GM12878 (cell line): ENCODE results near the gene TRUB1. TPM values are rescaled to one million over a fixed set of nuclear protein-coding genes. Genes with fewer than 3 reads are reported as not detected.

ENCODE experiments used
- ATAC-seq: fragments of 200-7000 bp; cut with Tn5 transposase; 3 replicates; pipeline ENCODE4 v1.9.1; 2020; ENCODE audit warnings: mild to moderate bottlenecking, moderate library complexity
- BruUV-seq: library from RNA; stranded (reverse); fragments of 400-500 nt; replicated peaks from 2 replicates; lab custom pipeline; 2021; lab: Mats Ljungman, UMichigan
- CTCF ChIA-PET: fragments of 300-600 bp; sonication (Branson Sonifier 250); formaldehyde crosslinking; extraction: SDS; loops from one replicate; lab custom pipeline; 2021; ENCODE audit warnings: inconsistent platforms; lab: Yijun Ruan, JAX
- POLR2A ChIA-PET: fragments of 350-600 bp; formaldehyde crosslinking; extraction: SDS; loops from one replicate; lab custom pipeline; 2021; ENCODE audit warnings: inconsistent platforms; lab: Charles Lee
- RAD21 ChIA-PET: fragments of 300-600 bp; sonication (Branson Sonifier 250); formaldehyde crosslinking; loops from one replicate; lab custom pipeline; 2023; ENCODE audit warnings: antibody characterized with exemption; ENCODE audit not compliant: unreplicated experiment; lab: Charles Lee
- SMC1A ChIA-PET: fragments of 300-600 bp; sonication (Branson Sonifier 250); formaldehyde crosslinking; loops from one replicate; lab custom pipeline; 2023; ENCODE audit not compliant: unreplicated experiment, uncharacterized antibody; lab: Charles Lee
- DNase-seq: peaks from one replicate; pipeline ENCODE4 v3.0.0-alpha.2; 2011; ENCODE audit warnings: low read depth, low spot score
- FAIRE-seq: peaks from 3 replicates; lab custom pipeline; 2011; peaks lifted over from hg19 to GRCh38; lab: Jason Lieb, UNC
- H2AFZ ChIP-seq: 2 replicates; pipeline ENCODE4 v1.6.0; 2011; ENCODE audit warnings: low read depth, low read length, control low read depth; ENCODE audit not compliant: control insufficient read depth
- H3K27ac ChIP-seq: 2 replicates; pipeline ENCODE4 v1.5.1; 2011; ENCODE audit warnings: control low read depth; ENCODE audit not compliant: control insufficient read depth, insufficient read depth
- H3K27me3 ChIP-seq, 2 experiments: replicated peaks in 1 of 2; 2 replicates each; pipeline versions ENCODE4 v1.6.0 to v1.6.1; 2011; ENCODE audit warnings: low read length in 1 of 2; ENCODE audit not compliant: control insufficient read depth in 2 of 2, insufficient read depth in 2 of 2
- H3K36me3 ChIP-seq, 2 experiments: 2 replicates each; pipeline ENCODE4 v1.5.1; 2011; ENCODE audit warnings: low read length in 1 of 2; ENCODE audit not compliant: control insufficient read depth in 2 of 2, insufficient read depth in 2 of 2
- H3K4me1 ChIP-seq: 2 replicates; pipeline ENCODE4 v1.6.1; 2011; ENCODE audit warnings: mild to moderate bottlenecking, low read length, moderate library complexity, mixed read lengths; ENCODE audit not compliant: control insufficient read depth, insufficient read depth
- H3K4me2 ChIP-seq: 2 replicates; pipeline ENCODE4 v1.6.0; 2011; ENCODE audit warnings: control low read depth; ENCODE audit not compliant: control insufficient read depth, insufficient read depth
- H3K4me3 ChIP-seq: fragments of 200-600 bp; sonication (generic); 2 replicates; pipeline ENCODE4 v1.5.1; 2016
- H3K79me2 ChIP-seq: 2 replicates; pipeline ENCODE4 v1.6.0; 2011; ENCODE audit warnings: low read length; ENCODE audit not compliant: control insufficient read depth, insufficient read depth
- H3K9ac ChIP-seq: 2 replicates; pipeline ENCODE4 v1.8.0; 2011; ENCODE audit warnings: low read length, control low read depth, mixed read lengths; ENCODE audit not compliant: control insufficient read depth, insufficient read depth
- H3K9me3 ChIP-seq: replicated peaks from 3 replicates; pipeline ENCODE4 v1.5.1; 2011; ENCODE audit warnings: mild to moderate bottlenecking, low read length; ENCODE audit not compliant: control insufficient read depth, insufficient read depth
- H4K20me1 ChIP-seq: 2 replicates; pipeline ENCODE4 v1.6.0; 2011; ENCODE audit not compliant: control insufficient read depth, insufficient read depth
- ATF7 ChIP-seq: fragments of 450-650 bp; IDR thresholded peaks from 2 replicates; pipeline ENCODE4 v1.6.1; 2016; ENCODE audit warnings: low read depth, mild to moderate bottlenecking
- EGR1 ChIP-seq, 2 experiments: IDR thresholded peaks; 1 replicate in 1 of 2; 2 replicates in 1 of 2; pipeline ENCODE4 v1.6.1; 2011 to 2012; ENCODE audit warnings: low read depth in 2 of 2, low read length in 2 of 2, borderline replicate concordance in 1 of 2, mild to moderate bottlenecking in 1 of 2, moderate library complexity in 1 of 2
- JUNB ChIP-seq: IDR thresholded peaks from 2 replicates; pipeline ENCODE4 v1.6.1; 2016; ENCODE audit warnings: antibody characterized with exemption, mild to moderate bottlenecking
- NRF1 ChIP-seq: conservative IDR thresholded peaks from 2 replicates; pipeline ENCODE4 v1.6.1; 2011; ENCODE audit warnings: mild to moderate bottlenecking, low read depth, low read length, improper control_type of control experiment
- PML ChIP-seq: IDR thresholded peaks from 2 replicates; pipeline ENCODE4 v1.6.1; 2012; ENCODE audit warnings: low read length, inconsistent platforms
- RAD21 ChIP-seq: IDR thresholded peaks from 2 replicates; pipeline ENCODE4 v1.6.1; 2011; ENCODE audit warnings: mild to moderate bottlenecking, low read depth, low read length, moderate library complexity; ENCODE audit not compliant: insufficient read depth
- RFX5 ChIP-seq: IDR thresholded peaks from 2 replicates; pipeline ENCODE4 v1.6.1; 2011; ENCODE audit warnings: low read depth, low read length, improper control_type of control experiment
- SUPT20H ChIP-seq: IDR thresholded peaks from 2 replicates; pipeline ENCODE4 v1.6.1; 2011; ENCODE audit warnings: low read depth, mild to moderate bottlenecking, low read length, moderate library complexity, borderline replicate concordance; ENCODE audit not compliant: control insufficient read depth
- TCF12 ChIP-seq: IDR thresholded peaks from 2 replicates; pipeline ENCODE4 v1.6.1; 2011; ENCODE audit warnings: low read depth, mild to moderate bottlenecking, low read length
- ZBTB33 ChIP-seq: fragments of 450-650 bp; IDR thresholded peaks from 2 replicates; pipeline ENCODE4 v1.6.1; 2017; ENCODE audit warnings: mild to moderate bottlenecking
- WGBS: methylation state at CpG from one replicate; pipeline ENCODE4 v1.1.6; 2016; ENCODE audit warnings: low lambda C conversion rate; ENCODE audit not compliant: insufficient replicate concordance, insufficient coverage; ENCODE audit errors: missing lambda C conversion rate; 5-methylcytosine and 5-hydroxymethylcytosine counted together
- in situ Hi-C: fragments of 300-500 bp; cut with MboI; formaldehyde crosslinking; loops from 9 replicates; pipeline ENCODE4 v1.14.3; 2018; ENCODE audit warnings: mixed read lengths
- intact Hi-C: fragments of 100-400 bp; cut with micrococcal nuclease; formaldehyde crosslinking; loops from one replicate; pipeline ENCODE4 v1.14.2; 2022; ENCODE audit not compliant: unreplicated experiment
- polyA plus RNA-seq, 11 experiments: library from polyadenylated mRNA; depleted of rRNA in 4 of 11; unstranded in 6 of 11; stranded (reverse) in 5 of 11; fragments of >200 nt; fragmentation: Nextera tagmentation in 4 of 11; fragmentation: Illumina TruSeq in 1 of 11; extraction: Ambion mirVana in 4 of 11; extraction: Trizol in 1 of 11; gene quantifications; 1 replicate in 1 of 11; 2 replicates in 10 of 11; pipeline versions ENCODE4 v1.2.1 to v1.2.3, GENCODE V29; 2011 to 2016; ENCODE audit warnings: inconsistent platforms in 2 of 11, missing spikeins in 2 of 11, low read depth in 1 of 11
- total RNA-seq, 4 experiments: library from RNA; depleted of rRNA in 3 of 4; stranded (reverse); fragments of >200 nt in 3 of 4; fragmentation: Illumina TruSeq in 1 of 4; extraction: Trizol in 1 of 4; gene quantifications; 2 replicates each; pipeline versions ENCODE4 v1.2.1 to v1.2.3, GENCODE V29; 2013 to 2021
- TF ChIP-seq, protein P1 (sequence below): fragments of 450-650 bp; formaldehyde crosslinking; IDR thresholded peaks from 2 replicates; pipeline ENCODE4 v1.4.0; 2022; ENCODE audit warnings: mild to moderate bottlenecking, moderate library complexity
- TF ChIP-seq, protein P2 (sequence below): IDR thresholded peaks from 2 replicates; pipeline ENCODE4 v1.6.1; 2012; ENCODE audit warnings: low read length, inconsistent platforms

TRUB1 gene
- total and polyA plus RNA-seq, 10 of the 15 experiments (the other 5 are each of a cell fraction or from before 2014, with no cell fraction given) = 8.1 to 24.0 (median 15.9) TPM

- FAIRE-seq (no peak), ATAC-seq (peak; percentile 78), DNase-seq (no peak)
- no peak overlapping the region for H2AFZ ChIP-seq
- peaks cover 13% of the 10 kb centered on the region; the same call in 1 of the 2 replicates for H3K4me1 ChIP-seq
- H3K9ac ChIP-seq = no peak overlapping the region
- peaks cover 3% of the 10 kb centered on the region for H3K79me2 ChIP-seq
- RAD21 ChIA-PET = no interaction called here
- no peak overlapping the region for H3K4me2 ChIP-seq
- intact Hi-C loops (no loop called here), in situ Hi-C loops (no loop called here)
- CTCF ChIA-PET = interaction anchor here (1.3 to 1.4 kb wide), 3 partner anchors 9 to 135 kb away, joined by 3 to 5 read pairs (median 3); partner anchors contain the start of gene FHIP2A
- WGBS = 4% methylated on average over 2 of the region's 2 CpGs
- no peaks in the 10 kb centered on the region for H4K20me1 ChIP-seq
- H3K4me3 ChIP-seq = no peak overlapping the region
- POLR2A ChIA-PET = interaction anchor here (1.1 kb wide), 1 partner anchor 14 kb away, joined by 3 read pairs; no protein-coding TSS in a partner anchor
- H3K36me3 ChIP-seq = peaks cover 0 to 13% of the 10 kb centered on the region in 2 experiments; a peak in 3 of 4 replicates
- SMC1A ChIA-PET = interaction anchor here (0.6 to 2.7 kb wide), 6 partner anchors 9 to 87 kb away, joined by 3 to 11 read pairs (median 4); no protein-coding TSS in a partner anchor
- no peak overlapping the region for H3K27ac ChIP-seq
- no peaks in the 10 kb centered on the region for H3K9me3 ChIP-seq
- no peaks in the 10 kb centered on the region for H3K27me3 ChIP-seq
- no TSS peak for BruUV-seq
- TF ChIP-seq NRF1 (no peak), ATF7 (peak; percentile 79), SUPT20H (no peak), EGR1 (IDR thresholded peaks at IDR 0.05; ENCODE audit: borderline replicate concordance in 1 of 2, low read depth in 2 of 2, low read length in 2 of 2) (no peak), JUNB (peak; percentile 40), ZBTB33 (no peak), RFX5 (no peak), RAD21 (no peak), TCF12 (0 out of 2 replicates have a peak, but pooled peaks have one; percentile 26), PML (no peak)
- TF ChIP-seq, protein P1, sequence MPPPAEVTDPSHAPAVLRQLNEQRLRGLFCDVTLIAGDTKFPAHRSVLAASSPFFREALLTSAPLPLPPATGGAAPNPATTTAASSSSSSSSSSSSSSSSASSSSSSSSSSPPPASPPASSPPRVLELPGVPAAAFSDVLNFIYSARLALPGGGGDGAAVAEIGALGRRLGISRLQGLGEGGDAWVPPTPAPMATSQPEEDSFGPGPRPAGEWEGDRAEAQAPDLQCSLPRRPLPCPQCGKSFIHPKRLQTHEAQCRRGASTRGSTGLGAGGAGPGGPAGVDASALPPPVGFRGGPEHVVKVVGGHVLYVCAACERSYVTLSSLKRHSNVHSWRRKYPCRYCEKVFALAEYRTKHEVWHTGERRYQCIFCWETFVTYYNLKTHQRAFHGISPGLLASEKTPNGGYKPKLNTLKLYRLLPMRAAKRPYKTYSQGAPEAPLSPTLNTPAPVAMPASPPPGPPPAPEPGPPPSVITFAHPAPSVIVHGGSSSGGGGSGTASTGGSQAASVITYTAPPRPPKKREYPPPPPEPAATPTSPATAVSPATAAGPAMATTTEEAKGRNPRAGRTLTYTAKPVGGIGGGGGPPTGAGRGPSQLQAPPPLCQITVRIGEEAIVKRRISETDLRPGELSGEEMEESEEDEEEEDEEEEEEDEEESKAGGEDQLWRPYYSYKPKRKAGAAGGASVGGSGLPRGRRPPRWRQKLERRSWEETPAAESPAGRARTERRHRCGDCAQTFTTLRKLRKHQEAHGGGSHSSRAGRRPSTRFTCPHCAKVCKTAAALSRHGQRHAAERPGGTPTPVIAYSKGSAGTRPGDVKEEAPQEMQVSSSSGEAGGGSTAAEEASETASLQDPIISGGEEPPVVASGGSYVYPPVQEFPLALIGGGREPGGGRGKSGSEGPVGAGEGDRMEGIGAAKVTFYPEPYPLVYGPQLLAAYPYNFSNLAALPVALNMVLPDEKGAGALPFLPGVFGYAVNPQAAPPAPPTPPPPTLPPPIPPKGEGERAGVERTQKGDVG (CRISPR knock-in tag) = no peak
- TF ChIP-seq, protein P2, sequence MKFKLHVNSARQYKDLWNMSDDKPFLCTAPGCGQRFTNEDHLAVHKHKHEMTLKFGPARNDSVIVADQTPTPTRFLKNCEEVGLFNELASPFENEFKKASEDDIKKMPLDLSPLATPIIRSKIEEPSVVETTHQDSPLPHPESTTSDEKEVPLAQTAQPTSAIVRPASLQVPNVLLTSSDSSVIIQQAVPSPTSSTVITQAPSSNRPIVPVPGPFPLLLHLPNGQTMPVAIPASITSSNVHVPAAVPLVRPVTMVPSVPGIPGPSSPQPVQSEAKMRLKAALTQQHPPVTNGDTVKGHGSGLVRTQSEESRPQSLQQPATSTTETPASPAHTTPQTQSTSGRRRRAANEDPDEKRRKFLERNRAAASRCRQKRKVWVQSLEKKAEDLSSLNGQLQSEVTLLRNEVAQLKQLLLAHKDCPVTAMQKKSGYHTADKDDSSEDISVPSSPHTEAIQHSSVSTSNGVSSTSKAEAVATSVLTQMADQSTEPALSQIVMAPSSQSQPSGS = 0 out of 2 replicates have a peak, but pooled peaks have one; percentile 48
Measured at GRCh38 chr10:114956466-114956865, 18.5 kb downstream of the TRUB1 start.
